IMR-90 (cell line): ENCODE measurements around the gene LGMN. TPM values are rescaled to one million over a fixed set of nuclear protein-coding genes. Genes with fewer than 3 reads are reported as not detected.

Experiments
- ATAC-seq: fragments of 200-7000 bp; cut with Tn5 transposase; 2 replicates; pipeline ENCODE4 v1.9.1; 2020; ENCODE audit warnings: low read depth, mild to moderate bottlenecking, moderate library complexity
- Bru-seq: library from RNA; stranded (reverse); fragments of 400-500 nt; gene quantifications from one replicate; lab custom pipeline; 2021; lab: Mats Ljungman, UMichigan
- BruChase-seq, 2 experiments: library from RNA; stranded (reverse); fragments of 400-500 nt; gene quantifications; one replicate each; lab custom pipeline; 2021; lab: Mats Ljungman, UMichigan
- BruUV-seq: library from RNA; stranded (reverse); fragments of 400-500 nt; replicated peaks from 2 replicates; lab custom pipeline; 2021; lab: Mats Ljungman, UMichigan
- CTCF ChIA-PET: fragments of 300-600 bp; formaldehyde crosslinking; extraction: SDS; loops from one replicate; lab custom pipeline; 2021; ENCODE audit warnings: antibody characterized with exemption; lab: Yijun Ruan, JAX
- POLR2A ChIA-PET: fragments of 300-600 bp; sonication (Branson Sonifier 250); formaldehyde crosslinking; loops from one replicate; lab custom pipeline; 2022; ENCODE audit warnings: antibody characterized with exemption; ENCODE audit not compliant: unreplicated experiment; lab: Charles Lee
- DNase-seq: peaks from one replicate; pipeline ENCODE4 v3.0.0; 2013
- H2AFZ ChIP-seq: replicated peaks from 2 replicates; pipeline ENCODE3; 2013; ENCODE audit warnings: low read length, mild to moderate bottlenecking; ENCODE audit not compliant: poor library complexity
- H2AK5ac ChIP-seq: 2 replicates; pipeline ENCODE4 v1.6.1; 2013; ENCODE audit warnings: low read depth, low read length, inconsistent platforms
- H2AK9ac ChIP-seq: replicated peaks from 2 replicates; pipeline ENCODE3; 2013; ENCODE audit warnings: mild to moderate bottlenecking, low read depth, low read length, moderate library complexity; ENCODE audit not compliant: poor library complexity
- H2BK120ac ChIP-seq: 2 replicates; pipeline ENCODE4 v1.6.1; 2013; ENCODE audit warnings: low read depth, low read length, inconsistent platforms
- H2BK15ac ChIP-seq: 3 replicates; pipeline ENCODE4 v1.6.1; 2013; ENCODE audit warnings: low read depth, low read length, inconsistent platforms
- H2BK20ac ChIP-seq: 2 replicates; pipeline ENCODE4 v1.6.1; 2013; ENCODE audit warnings: low read depth, mild to moderate bottlenecking, inconsistent platforms, low read length, moderate library complexity
- H2BK5ac ChIP-seq: 2 replicates; pipeline ENCODE4 v1.6.1; 2013; ENCODE audit warnings: mild to moderate bottlenecking, low read depth, low read length, inconsistent platforms; ENCODE audit not compliant: poor library complexity, severe bottlenecking
- H3K14ac ChIP-seq: replicated peaks from 2 replicates; pipeline ENCODE4 v1.6.1; 2013; ENCODE audit warnings: low read depth, low read length, inconsistent platforms
- H3K18ac ChIP-seq: 2 replicates; pipeline ENCODE4 v1.6.1; 2013; ENCODE audit warnings: low read depth, low read length, control low read depth
- H3K23ac ChIP-seq: 2 replicates; pipeline ENCODE4 v1.6.1; 2013; ENCODE audit warnings: low read depth, low read length, inconsistent platforms
- H3K27ac ChIP-seq: 2 replicates; pipeline ENCODE4 v1.5.1; 2013; ENCODE audit warnings: mild to moderate bottlenecking, control low read depth, low read length; ENCODE audit not compliant: insufficient read depth
- H3K27me3 ChIP-seq: 2 replicates; pipeline ENCODE4 v1.6.1; 2013; ENCODE audit warnings: low read length; ENCODE audit not compliant: control insufficient read depth, insufficient read depth
- H3K36me3 ChIP-seq: 2 replicates; pipeline ENCODE4 v1.6.1; 2013; ENCODE audit warnings: low read length, mixed read lengths; ENCODE audit not compliant: control insufficient read depth, insufficient read depth
- H3K4ac ChIP-seq: 2 replicates; pipeline ENCODE4 v1.6.1; 2013; ENCODE audit warnings: low read depth, low read length, inconsistent platforms
- H3K4me1 ChIP-seq: 2 replicates; pipeline ENCODE4 v1.6.1; 2013; ENCODE audit warnings: low read length, mixed read lengths; ENCODE audit not compliant: control insufficient read depth, insufficient read depth
- H3K4me2 ChIP-seq: 2 replicates; pipeline ENCODE4 v1.6.1; 2013; ENCODE audit warnings: low read depth, mild to moderate bottlenecking, control low read depth, low read length, moderate library complexity
- H3K4me3 ChIP-seq: 2 replicates; pipeline ENCODE4 v1.5.1; 2013; ENCODE audit warnings: low read depth, mild to moderate bottlenecking, control low read depth, low read length, moderate library complexity; ENCODE audit not compliant: insufficient read depth
- H3K56ac ChIP-seq: 2 replicates; pipeline ENCODE4 v1.6.1; 2013; ENCODE audit warnings: low read length, inconsistent platforms; ENCODE audit not compliant: insufficient read depth; ENCODE audit errors: extremely low read depth
- H3K79me1 ChIP-seq, 2 experiments: 2 replicates each; pipeline ENCODE4 v1.6.1; 2013; ENCODE audit warnings: low read length in 2 of 2, inconsistent platforms in 1 of 2, low read depth in 1 of 2
- H3K9ac ChIP-seq: 2 replicates; pipeline ENCODE4 v1.6.1; 2013; ENCODE audit warnings: low read depth, low read length, control low read depth
- H3K9me1 ChIP-seq: 2 replicates; pipeline ENCODE4 v1.6.1; 2013; ENCODE audit warnings: low read length, inconsistent platforms; ENCODE audit not compliant: insufficient read depth
- H3K9me3 ChIP-seq: 2 replicates; pipeline ENCODE4 v1.6.1; 2013; ENCODE audit warnings: low read length; ENCODE audit not compliant: control insufficient read depth, insufficient read depth
- H4K20me1 ChIP-seq: 2 replicates; pipeline ENCODE4 v1.6.1; 2013; ENCODE audit warnings: low read length, inconsistent platforms; ENCODE audit not compliant: insufficient read depth
- H4K5ac ChIP-seq: 2 replicates; pipeline ENCODE4 v1.6.1; 2013; ENCODE audit warnings: mild to moderate bottlenecking, low read depth, low read length, control low read depth
- H4K8ac ChIP-seq, 2 experiments: 2 replicates each; pipeline ENCODE4 v1.6.1; 2013; ENCODE audit warnings: low read depth in 2 of 2, low read length in 2 of 2, control low read depth in 1 of 2, inconsistent platforms in 1 of 2
- H4K91ac ChIP-seq: 2 replicates; pipeline ENCODE4 v1.6.1; 2013; ENCODE audit warnings: low read depth, low read length, inconsistent platforms; ENCODE audit not compliant: insufficient read depth
- CEBPB ChIP-seq: IDR thresholded peaks from 2 replicates; pipeline ENCODE4 v1.6.1; 2012; ENCODE audit warnings: low read depth, low read length, improper control_type of control experiment
- CHD1 ChIP-seq: IDR thresholded peaks from 2 replicates; pipeline ENCODE4 v1.6.1; 2012; ENCODE audit warnings: low read depth, low read length, improper control_type of control experiment
- ELK1 ChIP-seq: fragments of 150-350 bp; IDR thresholded peaks from 2 replicates; pipeline ENCODE4 v1.6.1; 2016; ENCODE audit warnings: low read depth, mild to moderate bottlenecking, low read length, moderate library complexity, borderline replicate concordance
- MAZ ChIP-seq: IDR thresholded peaks from 2 replicates; pipeline ENCODE4 v1.6.1; 2012; ENCODE audit warnings: low read depth, mild to moderate bottlenecking, low read length, improper control_type of control experiment, moderate library complexity, borderline replicate concordance
- MXI1 ChIP-seq: IDR thresholded peaks from 2 replicates; pipeline ENCODE4 v1.6.1; 2012; ENCODE audit warnings: low read depth, mild to moderate bottlenecking, low read length, moderate library complexity, borderline replicate concordance
- NFE2L2 ChIP-seq: fragments of 150-350 bp; IDR thresholded peaks from 2 replicates; pipeline ENCODE4 v1.6.1; 2016; ENCODE audit warnings: low read depth, mild to moderate bottlenecking, low read length
- POLR2A ChIP-seq: IDR thresholded peaks from 2 replicates; pipeline ENCODE4 v1.6.1; 2012; ENCODE audit warnings: mild to moderate bottlenecking, low read depth, low read length
- RAD21 ChIP-seq: IDR thresholded peaks from 2 replicates; pipeline ENCODE4 v1.6.1; 2012; ENCODE audit warnings: low read length, improper control_type of control experiment
- RCOR1 ChIP-seq: IDR thresholded peaks from 2 replicates; pipeline ENCODE4 v1.6.1; 2012; ENCODE audit warnings: mild to moderate bottlenecking, low read length, improper control_type of control experiment; ENCODE audit not compliant: insufficient replicate concordance
- RFX5 ChIP-seq: IDR thresholded peaks from 2 replicates; pipeline ENCODE4 v1.8.0; 2012; ENCODE audit warnings: low read depth, mild to moderate bottlenecking, low read length, moderate library complexity
- SMC3 ChIP-seq: fragments of 150-350 bp; IDR thresholded peaks from 2 replicates; pipeline ENCODE4 v1.6.1; 2016; ENCODE audit warnings: low read depth, mild to moderate bottlenecking, antibody characterized with exemption, low read length, moderate library complexity
- USF2 ChIP-seq: fragments of 150-350 bp; IDR thresholded peaks from 2 replicates; pipeline ENCODE4 v1.6.1; 2017; ENCODE audit warnings: mild to moderate bottlenecking, antibody characterized with exemption, low read length, low read depth
- WGBS, 2 experiments: methylation state at CpG; one replicate each; pipeline versions ENCODE4 v1.1.5 to v1.1.7; 2013; ENCODE audit warnings: missing lambda C conversion rate in 2 of 2; ENCODE audit not compliant: insufficient read length in 1 of 2; ENCODE audit errors: extremely low coverage in 2 of 2; 5-methylcytosine and 5-hydroxymethylcytosine counted together
- dilution Hi-C: fragments of 300-500 bp; cut with HindIII; formaldehyde crosslinking; loops from one replicate; pipeline ENCODE4 v1.14.3; 2018; ENCODE audit warnings: low sequenced_read_pairs; ENCODE audit not compliant: unreplicated experiment
- in situ Hi-C: fragments of 300-500 bp; cut with MboI; formaldehyde crosslinking; loops from 3 replicates; pipeline ENCODE4 v1.14.3; 2019; ENCODE audit warnings: low sequenced_read_pairs, inconsistent platforms, mixed read lengths
- intact Hi-C: fragments of 100-400 bp; cut with micrococcal nuclease; formaldehyde crosslinking; loops from 2 replicates; pipeline ENCODE4 v1.10.0; 2022
- long read RNA-seq: library from polyadenylated mRNA; unstranded; transcript quantifications from one replicate; pipeline ENCODE4 v2.0.0, GENCODE V29; 2021; ENCODE audit not compliant: unreplicated experiment
- polyA plus RNA-seq, 3 experiments: library from polyadenylated mRNA; depleted of rRNA; stranded (reverse); fragments of >200 nt; gene quantifications; 2 replicates each; pipeline ENCODE4 v1.2.3, GENCODE V29; 2012; ENCODE audit warnings: low replicate concordance in 1 of 3
- total RNA-seq: library from RNA; depleted of rRNA; stranded (reverse); fragments of >200 nt; gene quantifications from 2 replicates; pipeline ENCODE4 v1.2.3, GENCODE V29; 2012; rRNA removed

The LGMN gene
- 18.9 and 19.2 TPM in 2 replicates for total RNA-seq
- polyA plus RNA-seq (2012; rRNA removed): 37.9 and 39.3 TPM in 2 replicates
- 29.3 and 30.0 TPM in 2 replicates for polyA plus RNA-seq (2012; cell fraction: cytosol; rRNA removed)
- 23.0 and 24.2 TPM in 2 replicates for polyA plus RNA-seq (2012; cell fraction: nucleus; rRNA removed; ENCODE audit: low replicate concordance)
- percentile 58 among the genes with signal in this experiment for Bru-seq, nascent RNA
- percentile 55 among the genes with signal in this experiment for BruChase-seq, experiment 1, labeled RNA remaining after a 6-hour chase
- BruChase-seq, experiment 2, labeled RNA remaining after a 2-hour chase: percentile 47 among the genes with signal in this experiment
- long read RNA-seq, transcript LGMN-201 (14 exons, 2,055 nt): major isoform, 43 of 52 reads
- long read RNA-seq, partial matches to known transcripts: 3 of 52 reads
- long read RNA-seq, other reads (novel, unspliced or antisense): 2 of 52 reads

GRCh38 chr14:92748259-92749016, at the start of gene LGMN:
LGMN (minus strand) TSS chr14:92748627; CDS start chr14:92732786, 15,841 bp downstream.
- Histone ChIP-seq H2BK5ac (no peak within 1 kb of the TSS), H3K18ac (no peak within 1 kb of the TSS), H3K4me1 (no peaks in the 10 kb centered on the region), H4K8ac (peak within 1 kb of the TSS in 1 of 2 experiments; percentile 85; a peak in 3 of 4 replicates), H3K4me2 (peak within 1 kb of the TSS; percentile 89), H2BK20ac (0 out of 2 replicates have a peak within 1 kb of the TSS, but pooled peaks have one; percentile 6), H3K9me1 (no peaks in the 10 kb centered on the region), H3K4me3 (peak within 1 kb of the TSS; percentile 72), H3K14ac (peak within 1 kb of the TSS; percentile 29; the same call in 1 of the 2 replicates), H3K9me3 (no peaks in the 10 kb centered on the region), H3K9ac (peak within 1 kb of the TSS; percentile 62), H3K56ac (peak within 1 kb of the TSS; percentile 34; the same call in 1 of the 2 replicates), H3K79me1 (peaks cover 0 to 7% of the 10 kb centered on the region in 2 experiments; a peak in 1 of 4 replicates), H4K91ac (no peak within 1 kb of the TSS), H3K4ac (peak within 1 kb of the TSS; percentile 32; the same call in 1 of the 2 replicates), H3K27me3 (peaks cover 14% of the 10 kb centered on the region), H2BK120ac (no peak within 1 kb of the TSS; the same call in 1 of the 2 replicates), H2AK5ac (no peak within 1 kb of the TSS; the same call in 1 of the 2 replicates), H3K23ac (peak within 1 kb of the TSS; percentile 66), H4K20me1 (no peaks in the 10 kb centered on the region), H2AK9ac (peak within 1 kb of the TSS; percentile 79), H2AFZ (peak within 1 kb of the TSS; percentile 96), H4K5ac (peak within 1 kb of the TSS; percentile 79), H3K27ac (no peak within 1 kb of the TSS; the same call in 1 of the 2 replicates), H3K36me3 (no peaks in the 10 kb centered on the region), H2BK15ac (no peak within 1 kb of the TSS)
- ChIA-PET CTCF (interaction anchor here (0.6 to 1.2 kb wide), 3 partner anchors 36 to 801 kb away, joined by 3 read pairs; no protein-coding TSS in a partner anchor), POLR2A (interaction anchor here (0.7 kb wide), 1 partner anchor 22 kb away, joined by 4 read pairs; no protein-coding TSS in a partner anchor)
- peak; percentile 88 for DNase-seq
- peak; percentile 100 for ATAC-seq
- in situ Hi-C loops (no loop called here), intact Hi-C loops (loop anchor here (5.0 kb wide), 1 partner anchor 41 kb away; no protein-coding TSS in a partner anchor), dilution Hi-C loops (no loop called here)
- no TSS peak for BruUV-seq
- 0% methylated on average over 7 of the region's 50 CpGs; no CpG with 5 or more reads in 1 of the 2 experiments for WGBS, 2 experiments
- TF ChIP-seq RAD21 (no peak), RFX5 (no peak), CHD1 (no peak), USF2 (peak; percentile 34; the same call in 1 of the 2 replicates), CEBPB (no peak), POLR2A (peak; percentile 89), NFE2L2 (no peak), RCOR1 (peak; percentile 4), MXI1 (0 out of 2 replicates have a peak, but pooled peaks have one; percentile 25), MAZ (peak; percentile 79; the same call in 1 of the 2 replicates), SMC3 (no peak), ELK1 (no peak)
